22Rv1 (cell line): ENCODE data around the gene MIPOL1.

Experiments used
- H3K27ac ChIP-seq: fragments of 450-650 bp; 2 replicates; pipeline ENCODE4 v1.5.1; 2017
- ZFX ChIP-seq: fragments of 450-650 bp; IDR thresholded peaks from 2 replicates; pipeline ENCODE4 v1.6.1; 2017; ENCODE audit warnings: antibody characterized with exemption, borderline replicate concordance
- TF ChIP-seq, protein P1 (sequence below): fragments of 450-650 bp; IDR thresholded peaks from 2 replicates; pipeline ENCODE4 v1.5.1; 2017; ENCODE audit warnings: mild to moderate bottlenecking

The MIPOL1 gene

DNA sequence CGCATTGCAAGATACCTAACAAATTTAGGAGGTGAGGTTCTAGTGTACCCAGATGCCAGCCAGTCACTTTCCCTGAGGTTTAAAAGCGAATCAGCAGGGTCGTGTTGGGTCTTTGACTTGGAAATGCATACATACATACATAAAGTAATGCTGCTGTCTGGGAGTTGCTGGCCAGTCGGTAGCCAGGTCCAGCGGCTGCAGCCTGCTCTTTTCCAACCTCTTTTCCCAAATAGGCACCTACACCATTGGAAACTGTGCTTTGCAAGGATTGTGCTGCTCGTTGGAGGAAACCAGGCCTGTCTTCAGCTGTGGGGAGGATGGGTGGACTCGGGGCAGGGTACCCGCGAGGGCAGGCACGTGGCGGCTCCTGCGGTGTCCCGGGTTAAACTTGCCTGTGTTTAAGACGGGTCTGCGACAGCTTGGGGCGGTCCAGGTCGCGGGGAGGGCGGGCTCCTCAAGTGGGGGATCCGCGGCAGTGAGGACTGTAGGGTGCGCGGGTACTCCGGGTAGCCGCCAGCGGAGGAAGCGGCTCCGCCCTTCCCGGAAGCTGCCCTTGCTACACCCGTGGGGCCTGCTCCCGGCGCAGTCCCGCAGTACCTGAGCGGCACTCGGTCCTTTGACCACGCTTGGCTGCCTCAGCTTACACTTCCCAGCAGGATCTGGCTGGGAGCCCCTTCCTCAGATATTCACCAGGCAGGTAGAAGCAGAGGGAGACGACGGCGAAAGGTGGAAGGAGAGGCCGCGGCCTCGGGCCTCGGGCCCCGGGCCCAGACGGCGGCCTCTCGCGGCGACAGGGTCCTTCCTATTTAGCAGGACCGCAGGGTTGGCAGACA lies 400.4 kb downstream of the MIPOL1 start:
- no peak for TF ChIP-seq ZFX
- TF ChIP-seq, protein P1, sequence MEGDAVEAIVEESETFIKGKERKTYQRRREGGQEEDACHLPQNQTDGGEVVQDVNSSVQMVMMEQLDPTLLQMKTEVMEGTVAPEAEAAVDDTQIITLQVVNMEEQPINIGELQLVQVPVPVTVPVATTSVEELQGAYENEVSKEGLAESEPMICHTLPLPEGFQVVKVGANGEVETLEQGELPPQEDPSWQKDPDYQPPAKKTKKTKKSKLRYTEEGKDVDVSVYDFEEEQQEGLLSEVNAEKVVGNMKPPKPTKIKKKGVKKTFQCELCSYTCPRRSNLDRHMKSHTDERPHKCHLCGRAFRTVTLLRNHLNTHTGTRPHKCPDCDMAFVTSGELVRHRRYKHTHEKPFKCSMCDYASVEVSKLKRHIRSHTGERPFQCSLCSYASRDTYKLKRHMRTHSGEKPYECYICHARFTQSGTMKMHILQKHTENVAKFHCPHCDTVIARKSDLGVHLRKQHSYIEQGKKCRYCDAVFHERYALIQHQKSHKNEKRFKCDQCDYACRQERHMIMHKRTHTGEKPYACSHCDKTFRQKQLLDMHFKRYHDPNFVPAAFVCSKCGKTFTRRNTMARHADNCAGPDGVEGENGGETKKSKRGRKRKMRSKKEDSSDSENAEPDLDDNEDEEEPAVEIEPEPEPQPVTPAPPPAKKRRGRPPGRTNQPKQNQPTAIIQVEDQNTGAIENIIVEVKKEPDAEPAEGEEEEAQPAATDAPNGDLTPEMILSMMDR: 0 out of 2 replicates have a peak, but pooled peaks have one; percentile 25
- peak overlapping the region; percentile 100 for H3K27ac ChIP-seq

DNA sequence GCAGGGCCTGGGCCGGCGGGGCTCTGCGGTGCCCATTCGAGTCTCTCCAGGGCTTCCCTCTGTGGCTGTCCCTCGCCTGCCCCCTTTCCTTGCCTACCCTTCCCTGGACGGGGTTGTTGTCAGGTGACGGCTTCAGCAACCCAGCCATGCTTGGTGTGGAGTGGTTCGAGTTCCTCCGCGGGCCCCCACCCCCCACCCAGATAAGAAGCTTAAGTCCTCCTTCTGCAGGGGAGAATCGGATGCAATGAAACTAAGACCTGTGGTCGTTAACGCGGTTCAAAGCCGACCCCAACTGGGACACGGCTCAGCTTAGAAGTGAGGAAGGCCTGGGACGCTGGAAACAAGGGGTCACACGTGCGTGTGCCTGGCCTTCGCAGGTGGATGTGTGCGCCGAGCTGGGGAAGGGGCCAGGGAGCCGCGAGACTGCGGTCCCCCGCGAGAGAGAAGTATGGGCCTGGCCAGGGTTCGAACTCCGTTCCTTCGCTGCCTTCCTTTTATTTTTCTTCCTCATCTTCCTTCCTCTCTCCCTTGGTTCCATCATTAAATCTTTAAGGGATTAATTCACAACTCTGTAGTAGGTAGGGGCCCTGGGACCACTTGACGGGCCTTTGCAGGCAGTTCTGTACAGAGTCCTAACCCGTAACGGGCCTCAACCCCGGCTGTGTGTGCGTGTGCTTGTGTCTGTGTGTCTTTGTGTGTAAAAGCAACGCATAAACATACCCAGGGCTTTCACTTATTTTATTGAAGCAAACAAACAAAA lies 401.2 kb downstream of the MIPOL1 start:
- H3K27ac ChIP-seq: peak overlapping the region; percentile 100
- TF ChIP-seq ZFX: no peak
- TF ChIP-seq, protein P1: no peak

GRCh38 chr14:37599507-37600368 lies 402.0 kb downstream of the MIPOL1 start:
- TF ChIP-seq ZFX: no peak
- TF ChIP-seq, protein P1: no peak
- peak overlapping the region; percentile 100 for H3K27ac ChIP-seq

- peak overlapping the region; percentile 100 for H3K27ac ChIP-seq
- TF ChIP-seq, protein P1: no peak
- no peak for TF ChIP-seq ZFX
Measured at GRCh38 chr14:37600880-37601741, 403.4 kb downstream of the MIPOL1 start.

DNA sequence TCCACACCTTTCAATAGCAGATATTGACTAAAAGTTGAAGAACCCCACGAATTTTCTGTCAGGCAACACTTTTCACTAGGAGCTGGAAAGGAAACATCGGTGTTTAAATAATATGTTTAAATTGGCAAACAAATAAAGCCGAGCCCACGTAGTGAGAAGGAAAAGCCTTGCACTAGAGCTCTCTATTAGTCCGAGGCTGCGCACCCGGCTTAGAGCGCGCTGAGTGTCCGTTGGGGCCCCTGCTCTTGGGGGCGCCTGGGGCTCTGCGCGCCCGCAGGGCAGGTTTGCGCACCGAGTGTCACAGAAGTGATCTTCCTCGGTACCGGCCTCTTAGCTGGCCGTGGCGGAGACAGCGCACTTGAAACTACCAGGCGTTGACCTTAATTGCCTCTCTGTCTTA lies 404.1 kb downstream of the MIPOL1 start:
- H3K27ac ChIP-seq: peak overlapping the region; percentile 100
- TF ChIP-seq, protein P1: no peak
- TF ChIP-seq ZFX: no peak
